DOHH2 (cell line): ENCODE measurements around the gene MLLT3.

Experiments
- H3F3A ChIP-seq: fragments of 200-600 bp; sonication (generic), shearing (Covaris generic); 2 replicates; pipeline ENCODE4 v1.6.0; 2016; ENCODE audit warnings: antibody characterized with exemption, mild to moderate bottlenecking; ENCODE audit not compliant: control insufficient read depth, insufficient read depth
- H3K27ac ChIP-seq: fragments of 200-600 bp; sonication (generic); 2 replicates; pipeline ENCODE4 v1.5.1; 2014; ENCODE audit warnings: low read depth, mild to moderate bottlenecking, low read length, moderate library complexity
- H3K27me3 ChIP-seq: fragments of 200-600 bp; sonication (generic); 2 replicates; pipeline ENCODE4 v1.6.1; 2014; ENCODE audit warnings: mild to moderate bottlenecking, low read length, mixed read lengths; ENCODE audit not compliant: control insufficient read depth
- H3K36me3 ChIP-seq: fragments of 200-600 bp; sonication (generic); 2 replicates; pipeline ENCODE4 v1.6.1; 2014; ENCODE audit warnings: mild to moderate bottlenecking, low read length, moderate library complexity, mixed read lengths; ENCODE audit not compliant: control insufficient read depth
- H3K4me1 ChIP-seq: fragments of 200-600 bp; sonication (generic); 2 replicates; pipeline ENCODE4 v1.6.1; 2014; ENCODE audit warnings: mild to moderate bottlenecking, low read length, mixed read lengths; ENCODE audit not compliant: control insufficient read depth
- H3K4me2 ChIP-seq: fragments of 200-600 bp; sonication (generic); 2 replicates; pipeline ENCODE4 v1.6.0; 2014; ENCODE audit warnings: mild to moderate bottlenecking, low read length, moderate library complexity
- H3K4me3 ChIP-seq: fragments of 200-600 bp; sonication (generic); 2 replicates; pipeline ENCODE4 v1.5.1; 2014; ENCODE audit warnings: mild to moderate bottlenecking, low read length, mixed read lengths
- H3K79me2 ChIP-seq: fragments of 200-600 bp; sonication (generic); 2 replicates; pipeline ENCODE4 v1.6.1; 2014; ENCODE audit warnings: mild to moderate bottlenecking, low read length, mixed read lengths; ENCODE audit not compliant: control insufficient read depth
- H3K9me2 ChIP-seq: fragments of 200-600 bp; sonication (generic); replicated peaks from 2 replicates; pipeline ENCODE4 v1.6.1; 2014; ENCODE audit warnings: mild to moderate bottlenecking, low read length, mixed read lengths; ENCODE audit not compliant: control insufficient read depth
- H3K9me3 ChIP-seq: fragments of 200-600 bp; sonication (generic); 2 replicates; pipeline ENCODE4 v1.6.1; 2014; ENCODE audit warnings: antibody characterized with exemption, low read length, mixed read lengths; ENCODE audit not compliant: control insufficient read depth, insufficient read depth
- H4K20me1 ChIP-seq: fragments of 200-600 bp; sonication (generic); 2 replicates; pipeline ENCODE4 v1.6.0; 2014; ENCODE audit warnings: low read depth, mild to moderate bottlenecking, antibody characterized with exemption, low read length, moderate library complexity; ENCODE audit not compliant: control insufficient read depth, insufficient read depth
- EZH2phosphoT487 ChIP-seq: fragments of 200-600 bp; sonication (generic); IDR thresholded peaks from 2 replicates; pipeline ENCODE4 v1.6.1; 2017; ENCODE audit warnings: borderline replicate concordance, mild to moderate bottlenecking, antibody characterized with exemption, low read length, moderate library complexity, mixed read lengths
- TF ChIP-seq, protein P1 (sequence below): fragments of 200-600 bp; sonication (generic); IDR thresholded peaks from one replicate; pipeline ENCODE4 v1.5.1; 2014; ENCODE audit warnings: antibody characterized with exemption, mild to moderate bottlenecking, low read depth, low read length; ENCODE audit not compliant: poor library complexity, severe bottlenecking

Gene MLLT3

DNA sequence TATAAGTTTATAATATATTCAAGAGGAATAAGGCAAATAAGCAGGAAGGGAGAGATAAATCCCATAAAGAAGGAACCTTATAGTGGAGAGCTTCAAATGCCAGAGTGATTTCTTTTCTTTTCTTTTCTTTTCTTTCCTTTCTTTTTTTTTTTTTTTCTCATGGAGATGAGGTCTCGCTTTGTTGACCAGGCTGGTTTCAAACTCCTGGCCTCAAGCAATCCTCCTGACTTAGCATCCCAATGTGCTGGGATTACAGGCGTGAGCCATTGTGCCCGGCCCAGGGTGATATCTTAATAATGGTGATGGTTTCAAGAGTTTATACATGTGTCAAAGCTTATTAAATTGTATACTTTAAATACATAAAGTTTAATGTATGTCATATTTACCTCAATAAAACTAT lies 42.2 kb upstream of the MLLT3 start:
- H3K4me1 ChIP-seq, result no peaks in the 10 kb centered on the region
- H3K9me2 ChIP-seq, result no peaks in the 10 kb centered on the region
- TF ChIP-seq EZH2phosphoT487, result no peak
- TF ChIP-seq, protein P1, sequence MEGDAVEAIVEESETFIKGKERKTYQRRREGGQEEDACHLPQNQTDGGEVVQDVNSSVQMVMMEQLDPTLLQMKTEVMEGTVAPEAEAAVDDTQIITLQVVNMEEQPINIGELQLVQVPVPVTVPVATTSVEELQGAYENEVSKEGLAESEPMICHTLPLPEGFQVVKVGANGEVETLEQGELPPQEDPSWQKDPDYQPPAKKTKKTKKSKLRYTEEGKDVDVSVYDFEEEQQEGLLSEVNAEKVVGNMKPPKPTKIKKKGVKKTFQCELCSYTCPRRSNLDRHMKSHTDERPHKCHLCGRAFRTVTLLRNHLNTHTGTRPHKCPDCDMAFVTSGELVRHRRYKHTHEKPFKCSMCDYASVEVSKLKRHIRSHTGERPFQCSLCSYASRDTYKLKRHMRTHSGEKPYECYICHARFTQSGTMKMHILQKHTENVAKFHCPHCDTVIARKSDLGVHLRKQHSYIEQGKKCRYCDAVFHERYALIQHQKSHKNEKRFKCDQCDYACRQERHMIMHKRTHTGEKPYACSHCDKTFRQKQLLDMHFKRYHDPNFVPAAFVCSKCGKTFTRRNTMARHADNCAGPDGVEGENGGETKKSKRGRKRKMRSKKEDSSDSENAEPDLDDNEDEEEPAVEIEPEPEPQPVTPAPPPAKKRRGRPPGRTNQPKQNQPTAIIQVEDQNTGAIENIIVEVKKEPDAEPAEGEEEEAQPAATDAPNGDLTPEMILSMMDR, result no peak
- no peaks in the 10 kb centered on the region for H3K9me3 ChIP-seq
- no peaks in the 10 kb centered on the region for H3K36me3 ChIP-seq
- no peaks in the 10 kb centered on the region for H3F3A ChIP-seq
- H3K27ac ChIP-seq, result no peak overlapping the region
- H3K27me3 ChIP-seq, result peaks cover 25% of the 10 kb centered on the region
- no peaks in the 10 kb centered on the region for H4K20me1 ChIP-seq
- no peak overlapping the region for H3K4me2 ChIP-seq
- no peaks in the 10 kb centered on the region for H3K79me2 ChIP-seq
- no peak overlapping the region for H3K4me3 ChIP-seq

DNA sequence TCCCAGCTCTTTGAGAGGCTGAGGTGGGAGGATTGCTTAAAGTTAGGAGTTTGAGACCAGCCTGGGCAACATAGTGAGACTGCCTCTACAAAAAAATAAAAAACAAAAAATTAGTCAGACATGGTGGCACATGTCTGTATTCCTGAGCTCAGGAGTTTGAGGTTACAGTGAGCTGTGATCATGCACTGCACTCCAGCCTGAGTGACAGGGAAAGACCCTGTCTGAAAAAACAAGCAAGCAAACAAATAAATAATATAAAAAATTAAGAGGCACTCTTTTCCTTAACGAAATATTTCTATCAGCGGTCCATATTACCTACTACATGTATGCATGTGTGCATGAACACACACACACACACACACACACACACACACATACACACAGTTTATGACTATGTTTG lies 40.8 kb upstream of the MLLT3 start:
- H3K9me3 ChIP-seq, result no peaks in the 10 kb centered on the region
- no peaks in the 10 kb centered on the region for H3F3A ChIP-seq
- no peak overlapping the region for H3K27ac ChIP-seq
- no peak overlapping the region for H3K4me2 ChIP-seq
- no peaks in the 10 kb centered on the region for H3K9me2 ChIP-seq
- no peak overlapping the region for H3K4me3 ChIP-seq
- no peaks in the 10 kb centered on the region for H3K4me1 ChIP-seq
- H3K36me3 ChIP-seq, result no peaks in the 10 kb centered on the region
- H4K20me1 ChIP-seq, result no peaks in the 10 kb centered on the region
- no peaks in the 10 kb centered on the region for H3K79me2 ChIP-seq
- TF ChIP-seq, protein P1, result no peak
- no peak for TF ChIP-seq EZH2phosphoT487
- peaks cover 25% of the 10 kb centered on the region for H3K27me3 ChIP-seq

DNA sequence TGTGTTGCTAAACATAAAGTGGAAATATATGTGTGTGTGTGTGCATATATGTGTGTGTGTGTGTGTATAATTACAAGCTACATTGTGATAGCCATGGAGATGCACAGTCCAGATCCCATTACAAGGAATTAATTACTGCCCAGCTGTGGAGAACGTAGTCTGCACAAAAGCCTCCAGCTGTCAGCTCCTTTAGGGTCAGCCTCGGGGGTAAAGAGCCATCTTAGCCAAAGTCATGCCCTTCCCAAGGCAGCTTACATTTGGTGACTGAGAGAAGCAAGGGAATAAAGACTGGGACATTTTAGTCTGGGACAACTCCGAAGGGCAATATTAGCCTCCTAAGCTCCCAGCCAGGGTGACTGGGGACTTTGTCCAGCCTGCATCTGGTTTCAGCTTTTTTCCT lies 39.9 kb upstream of the MLLT3 start:
- no peaks in the 10 kb centered on the region for H3K9me2 ChIP-seq
- H3F3A ChIP-seq, result no peaks in the 10 kb centered on the region
- H3K4me3 ChIP-seq, result no peak overlapping the region
- no peaks in the 10 kb centered on the region for H3K36me3 ChIP-seq
- H4K20me1 ChIP-seq, result no peaks in the 10 kb centered on the region
- no peaks in the 10 kb centered on the region for H3K4me1 ChIP-seq
- no peak overlapping the region for H3K27ac ChIP-seq
- no peak overlapping the region for H3K4me2 ChIP-seq
- H3K27me3 ChIP-seq, result peaks cover 22% of the 10 kb centered on the region
- H3K9me3 ChIP-seq, result no peaks in the 10 kb centered on the region
- no peaks in the 10 kb centered on the region for H3K79me2 ChIP-seq
- TF ChIP-seq, protein P1, result no peak
- TF ChIP-seq EZH2phosphoT487, result no peak
